Neuronal stem cell (in vitro differentiated cells): ENCODE measurements around the gene ARL4D. TPM values are rescaled to one million over a fixed set of nuclear protein-coding genes. Genes with fewer than 3 reads are reported as not detected.

ENCODE experiments used
- DNase-seq: peaks from one replicate; pipeline ENCODE4 v3.0.0-alpha.2; 2013; ENCODE audit warnings: low spot score
- H2AFZ ChIP-seq: one replicate; pipeline ENCODE4 v1.6.1; 2013; ENCODE audit warnings: mild to moderate bottlenecking, low read length, inconsistent platforms
- H2AK5ac ChIP-seq: 2 replicates; pipeline ENCODE4 v1.6.1; 2013; ENCODE audit warnings: low read depth, mild to moderate bottlenecking, inconsistent platforms, low read length, moderate library complexity, mixed read lengths
- H2BK120ac ChIP-seq: 2 replicates; pipeline ENCODE4 v1.6.1; 2013; ENCODE audit warnings: low read depth, mild to moderate bottlenecking, inconsistent platforms, low read length, moderate library complexity, mixed read lengths
- H2BK12ac ChIP-seq: one replicate; pipeline ENCODE4 v1.6.1; 2013; ENCODE audit warnings: low read length, inconsistent platforms
- H2BK15ac ChIP-seq: 2 replicates; pipeline ENCODE4 v1.6.1; 2013; ENCODE audit warnings: mild to moderate bottlenecking, low read length, inconsistent platforms, mixed read lengths
- H2BK5ac ChIP-seq: one replicate; pipeline ENCODE4 v1.6.1; 2013; ENCODE audit warnings: inconsistent platforms, mild to moderate bottlenecking, low read length, moderate library complexity
- H3K14ac ChIP-seq: one replicate; pipeline ENCODE4 v1.6.1; 2013; ENCODE audit warnings: low read length, inconsistent platforms
- H3K18ac ChIP-seq: 2 replicates; pipeline ENCODE4 v1.6.1; 2013; ENCODE audit warnings: low read length, inconsistent platforms
- H3K23ac ChIP-seq: 2 replicates; pipeline ENCODE4 v1.6.1; 2013; ENCODE audit warnings: low read depth, mild to moderate bottlenecking, mixed read lengths, low read length, inconsistent platforms; ENCODE audit not compliant: poor library complexity
- H3K27ac ChIP-seq: replicated peaks from 3 replicates; pipeline ENCODE4 v1.5.1; 2013; ENCODE audit warnings: low read length, inconsistent platforms
- H3K27me3 ChIP-seq, 3 experiments: 2 replicates each; pipeline ENCODE4 v1.6.1; 2013; ENCODE audit warnings: low read length in 3 of 3, mild to moderate bottlenecking in 2 of 3, inconsistent platforms in 1 of 3, low read depth in 1 of 3, mixed read lengths in 1 of 3, moderate library complexity in 1 of 3; ENCODE audit not compliant: control insufficient read depth in 3 of 3, insufficient read depth in 3 of 3
- H3K36me3 ChIP-seq, 2 donors: replicated peaks in 1 of 2; 2 replicates each; pipeline ENCODE4 v1.6.1; 2013; ENCODE audit warnings: low read length in 2 of 2; ENCODE audit not compliant: control insufficient read depth in 2 of 2, insufficient read depth in 2 of 2
- H3K4ac ChIP-seq: 2 replicates; pipeline ENCODE4 v1.6.1; 2013; ENCODE audit warnings: inconsistent platforms, mild to moderate bottlenecking, low read length, moderate library complexity
- H3K4me1 ChIP-seq, 2 donors: 1 replicate in 1 of 2; 2 replicates in 1 of 2; pipeline ENCODE4 v1.6.1; 2013; ENCODE audit warnings: low read length in 2 of 2, low read depth in 1 of 2; ENCODE audit not compliant: control insufficient read depth in 2 of 2, insufficient read depth in 1 of 2
- H3K4me2 ChIP-seq: one replicate; pipeline ENCODE4 v1.6.1; 2013; ENCODE audit warnings: mild to moderate bottlenecking, low read length, inconsistent platforms; ENCODE audit not compliant: insufficient read depth, poor library complexity, severe bottlenecking
- H3K4me3 ChIP-seq, 2 donors: 2 replicates each; pipeline ENCODE4 v1.5.1; 2013; ENCODE audit warnings: low read length in 2 of 2, mild to moderate bottlenecking in 2 of 2, inconsistent platforms in 1 of 2, moderate library complexity in 1 of 2
- H3K79me1 ChIP-seq: one replicate; pipeline ENCODE4 v1.6.1; 2013; ENCODE audit warnings: low read depth, mild to moderate bottlenecking, inconsistent platforms, low read length, moderate library complexity
- H3K9ac ChIP-seq: one replicate; pipeline ENCODE4 v1.6.1; 2013; ENCODE audit warnings: mild to moderate bottlenecking, low read depth, low read length, inconsistent platforms; ENCODE audit not compliant: poor library complexity
- H3K9me3 ChIP-seq, 2 donors: replicated peaks in 1 of 2; 2 replicates each; pipeline versions ENCODE3 to v1.6.1; 2013; ENCODE audit warnings: low read length in 2 of 2, mild to moderate bottlenecking in 2 of 2, inconsistent platforms in 1 of 2, low read depth in 1 of 2, mixed read lengths in 1 of 2, moderate library complexity in 1 of 2; ENCODE audit not compliant: control insufficient read depth in 2 of 2, insufficient read depth in 1 of 2
- H4K8ac ChIP-seq: one replicate; pipeline ENCODE4 v1.6.1; 2013; ENCODE audit warnings: low read depth, mild to moderate bottlenecking, inconsistent platforms, low read length, moderate library complexity
- H4K91ac ChIP-seq: one replicate; pipeline ENCODE4 v1.6.1; 2013; ENCODE audit warnings: low read length, low read depth, mild to moderate bottlenecking, inconsistent platforms; ENCODE audit not compliant: poor library complexity
- whole genome bisulfite sequencing, 2 donors: extraction: QIAGEN DNeasy Blood & Tissue Kit; methylation state at CpG; one replicate each; pipeline ENCODE4 v1.1.7; 2013; ENCODE audit warnings: missing lambda C conversion rate in 2 of 2, mixed read lengths in 1 of 2; ENCODE audit not compliant: insufficient read length in 2 of 2, insufficient replicate concordance in 1 of 2; ENCODE audit errors: extremely low coverage in 2 of 2; 5-methylcytosine and 5-hydroxymethylcytosine counted together
- polyA plus RNA-seq, 2 experiments: library from polyadenylated mRNA; stranded (reverse); fragments of 200-250 nt; gene quantifications; one replicate each; pipeline ENCODE4 v1.2.3, GENCODE V29; 2013

Gene ARL4D, protein sequence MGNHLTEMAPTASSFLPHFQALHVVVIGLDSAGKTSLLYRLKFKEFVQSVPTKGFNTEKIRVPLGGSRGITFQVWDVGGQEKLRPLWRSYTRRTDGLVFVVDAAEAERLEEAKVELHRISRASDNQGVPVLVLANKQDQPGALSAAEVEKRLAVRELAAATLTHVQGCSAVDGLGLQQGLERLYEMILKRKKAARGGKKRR
- 14.3 TPM for polyA plus RNA-seq (2013, experiment 1 of 2)
- 14.0 TPM for polyA plus RNA-seq (2013, experiment 2 of 2)

DNA sequence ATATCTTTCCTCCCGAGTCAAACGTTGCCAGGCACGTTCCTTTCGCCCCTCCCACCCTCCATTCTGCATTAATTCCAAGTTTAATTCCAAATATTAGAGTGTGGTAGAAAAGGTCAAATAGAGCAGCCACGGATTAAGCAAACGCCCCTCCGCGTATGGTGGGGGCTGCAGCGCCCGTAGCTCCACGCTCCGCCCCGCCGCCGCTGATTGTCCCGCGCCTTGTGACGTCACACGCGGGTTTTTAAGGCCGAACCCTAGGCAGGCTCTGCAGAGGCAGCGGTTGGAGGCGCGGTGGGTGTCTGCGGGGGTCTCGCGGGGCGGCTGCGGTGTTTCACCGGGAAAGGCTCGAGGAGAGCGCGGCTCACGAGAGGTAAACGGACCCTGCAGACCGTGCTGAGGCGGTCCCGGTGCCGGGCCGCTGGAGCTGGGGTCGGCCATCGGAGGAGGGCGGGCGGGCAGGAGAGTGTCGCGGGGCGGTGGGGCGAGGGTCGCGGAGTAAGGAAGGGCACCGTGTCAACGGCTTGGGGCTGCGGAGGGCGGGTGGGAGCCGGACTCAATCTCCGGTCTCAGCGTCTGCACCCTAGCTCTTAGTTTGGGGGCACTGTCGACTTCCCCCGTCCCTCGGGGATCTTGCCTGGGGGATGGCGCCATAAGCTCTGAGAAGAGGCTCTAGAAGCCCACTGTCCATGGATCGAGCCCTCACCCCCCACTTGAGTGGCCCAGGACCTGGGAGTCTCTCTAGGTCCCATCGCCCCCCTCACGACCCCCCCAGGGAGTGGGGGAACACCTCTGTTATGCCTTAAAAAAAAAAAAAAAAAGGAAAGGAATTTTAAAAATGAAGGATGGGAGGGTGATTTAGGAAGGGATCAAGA, at the start of gene ARL4D:
Gene ARL4D (plus strand): TSS at position 270 of the 872 bp plus-strand sequence. CDS start 740 bp downstream, outside the sequence.
- H3K4me2 ChIP-seq: peak within 1 kb of the TSS; percentile 95
- H2AFZ ChIP-seq: peak within 1 kb of the TSS; percentile 100
- H3K23ac ChIP-seq: peak within 1 kb of the TSS; percentile 100
- peak within 1 kb of the TSS; percentile 93 for H3K18ac ChIP-seq
- H3K27ac ChIP-seq: no peak within 1 kb of the TSS
- no peaks in the 10 kb centered on the region for H3K9me3 ChIP-seq
- H3K14ac ChIP-seq: peak within 1 kb of the TSS; percentile 97
- WGBS, 2 donors: no CpG with 5 or more reads among the region's 64 CpGs
- peak within 1 kb of the TSS; percentile 9 for H2BK15ac ChIP-seq
- H2AK5ac ChIP-seq: peak within 1 kb of the TSS; percentile 99
- peaks cover 6 to 11% of the 10 kb centered on the region in 2 donors for H3K4me1 ChIP-seq
- peaks cover 8% of the 10 kb centered on the region for H3K79me1 ChIP-seq
- H2BK5ac ChIP-seq: peak within 1 kb of the TSS; percentile 76
- H3K4me3 ChIP-seq: peak within 1 kb of the TSS; percentile 77 to 93
- peak within 1 kb of the TSS; percentile 21 for H4K8ac ChIP-seq
- peak within 1 kb of the TSS; percentile 50 for H4K91ac ChIP-seq
- H2BK120ac ChIP-seq: no peak within 1 kb of the TSS
- no peaks in the 10 kb centered on the region for H3K27me3 ChIP-seq
- peak within 1 kb of the TSS; percentile 98 for H3K9ac ChIP-seq
- DNase-seq: peak; percentile 86
- no peak within 1 kb of the TSS for H2BK12ac ChIP-seq
- H3K4ac ChIP-seq: no peak within 1 kb of the TSS
- H3K36me3 ChIP-seq: peaks cover 0 to 5% of the 10 kb centered on the region in 2 donors

DNA sequence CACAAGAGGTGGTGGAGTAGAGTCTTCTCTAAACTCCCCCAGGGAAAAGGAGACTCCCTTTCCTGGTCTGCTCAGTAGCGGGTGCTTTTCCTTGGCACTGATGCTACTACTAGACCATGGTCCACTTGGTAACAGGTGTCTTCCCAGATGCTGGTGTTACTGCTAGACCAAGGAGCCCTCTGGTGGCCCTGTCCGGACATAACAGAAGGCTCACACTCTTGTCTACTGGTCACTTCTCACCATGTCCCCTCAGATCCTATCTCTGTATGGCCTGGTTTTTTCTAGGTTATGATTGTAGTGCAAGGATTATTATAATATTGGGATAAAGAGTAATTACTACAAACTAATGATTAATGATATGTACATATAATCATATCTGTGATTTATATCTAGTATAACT, 49.7 kb upstream of the ARL4D start:
- WGBS, 2 donors: no CpG with 5 or more reads among the region's 2 CpGs
- no peak overlapping the region for H2AK5ac ChIP-seq
- H3K9me3 ChIP-seq: peaks cover 24 to 37% of the 10 kb centered on the region in 2 donors

DNA sequence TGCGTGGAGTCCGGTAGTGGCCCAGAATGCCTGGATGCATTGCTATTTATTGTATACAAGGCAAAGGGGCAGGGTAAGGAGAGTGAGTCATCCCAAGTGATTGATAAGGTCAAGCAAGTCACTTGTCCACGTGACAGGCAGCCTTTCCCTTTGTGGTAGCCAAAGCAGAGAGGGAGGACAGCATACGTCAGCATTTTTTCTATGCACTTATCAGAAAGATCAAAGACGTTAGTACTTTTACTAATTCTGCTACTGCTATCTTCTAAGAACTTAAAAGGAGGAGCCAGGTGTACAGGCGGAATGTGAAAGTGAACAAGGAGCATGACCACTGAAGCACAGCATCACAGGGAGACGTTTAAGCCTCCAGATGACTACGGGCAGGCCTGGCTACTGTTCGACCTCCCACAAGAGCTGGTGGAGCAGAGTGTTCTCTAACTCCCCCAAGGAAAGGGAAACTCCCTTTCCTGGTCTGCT, 47.9 kb upstream of the ARL4D start:
- H3K9ac ChIP-seq: no peak overlapping the region
- no peak overlapping the region for H3K4me3 ChIP-seq
- H4K91ac ChIP-seq: no peak overlapping the region
- no peaks in the 10 kb centered on the region for H3K79me1 ChIP-seq
- H3K4me1 ChIP-seq: peaks cover 0 to 2% of the 10 kb centered on the region in 2 donors
- H3K18ac ChIP-seq: no peak overlapping the region
- H3K23ac ChIP-seq: peak overlapping the region; percentile 13
- WGBS, 2 donors: no CpG with 5 or more reads among the region's 9 CpGs
- H3K36me3 ChIP-seq: no peaks in the 10 kb centered on the region
- H2BK12ac ChIP-seq: no peak overlapping the region
- H3K4ac ChIP-seq: no peak overlapping the region
- peaks cover 24 to 37% of the 10 kb centered on the region in 2 donors for H3K9me3 ChIP-seq
- no peaks in the 10 kb centered on the region for H3K27me3 ChIP-seq
- no peak overlapping the region for H3K27ac ChIP-seq
- no peak overlapping the region for H2BK120ac ChIP-seq
- no peak overlapping the region for H3K14ac ChIP-seq
- H2BK5ac ChIP-seq: no peak overlapping the region
- H2AFZ ChIP-seq: no peak overlapping the region
- H2BK15ac ChIP-seq: no peak overlapping the region
- H4K8ac ChIP-seq: no peak overlapping the region
- H2AK5ac ChIP-seq: no peak overlapping the region
- no peak overlapping the region for H3K4me2 ChIP-seq
- DNase-seq: no peak

More for the DNA sequence above, 49.7 kb upstream of the ARL4D start:
- H4K8ac ChIP-seq: no peak overlapping the region
- H3K4ac ChIP-seq: no peak overlapping the region
- no peak overlapping the region for H4K91ac ChIP-seq
- H3K27me3 ChIP-seq: no peaks in the 10 kb centered on the region
- H3K14ac ChIP-seq: no peak overlapping the region
- H2BK120ac ChIP-seq: no peak overlapping the region
- H3K23ac ChIP-seq: no peak overlapping the region
- no peak overlapping the region for H2BK15ac ChIP-seq
- no peak overlapping the region for H3K9ac ChIP-seq
- H2AFZ ChIP-seq: no peak overlapping the region
- H2BK12ac ChIP-seq: no peak overlapping the region
- H3K27ac ChIP-seq: no peak overlapping the region
- DNase-seq: no peak
- H3K36me3 ChIP-seq: no peaks in the 10 kb centered on the region
- no peaks in the 10 kb centered on the region for H3K79me1 ChIP-seq
- H3K4me2 ChIP-seq: no peak overlapping the region
- H3K4me3 ChIP-seq: no peak overlapping the region
- no peak overlapping the region for H3K18ac ChIP-seq
- no peak overlapping the region for H2BK5ac ChIP-seq
- H3K4me1 ChIP-seq: no peaks in the 10 kb centered on the region

DNA sequence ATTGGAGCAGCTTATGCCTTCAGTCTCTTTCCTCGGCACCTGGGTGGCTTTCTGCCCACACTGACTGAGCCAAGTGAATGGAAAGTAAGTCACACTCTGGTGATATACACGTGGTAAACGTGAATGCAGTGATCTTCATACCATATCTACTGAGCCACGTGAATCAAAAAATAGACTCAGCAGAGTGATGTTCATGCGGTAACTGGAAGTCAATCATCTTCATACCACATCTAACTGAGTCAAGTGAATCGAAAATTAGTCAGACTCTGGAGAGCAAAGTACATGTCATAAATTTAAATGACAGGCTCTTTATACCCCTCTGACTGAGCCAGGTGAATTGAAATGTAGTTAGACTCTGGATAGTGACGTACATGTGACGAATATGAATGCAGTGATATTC, 47.1 kb upstream of the ARL4D start:
- no peak overlapping the region for H2BK5ac ChIP-seq
- no peak overlapping the region for H2AFZ ChIP-seq
- no peak for DNase-seq
- no peak overlapping the region for H3K27ac ChIP-seq
- no peak overlapping the region for H2BK120ac ChIP-seq
- H3K79me1 ChIP-seq: no peaks in the 10 kb centered on the region
- no peak overlapping the region for H3K23ac ChIP-seq
- H3K36me3 ChIP-seq: no peaks in the 10 kb centered on the region
- no peak overlapping the region for H4K8ac ChIP-seq
- H4K91ac ChIP-seq: no peak overlapping the region
- H3K18ac ChIP-seq: no peak overlapping the region
- H3K4ac ChIP-seq: no peak overlapping the region
- H3K14ac ChIP-seq: no peak overlapping the region
- H3K4me1 ChIP-seq: peaks cover 0 to 2% of the 10 kb centered on the region in 2 donors
- no peak overlapping the region for H3K9ac ChIP-seq
- H2AK5ac ChIP-seq: no peak overlapping the region
- WGBS, 2 donors: no CpG with 5 or more reads among the region's 8 CpGs
- no peak overlapping the region for H2BK12ac ChIP-seq
- H3K27me3 ChIP-seq: no peaks in the 10 kb centered on the region
- H2BK15ac ChIP-seq: no peak overlapping the region
- H3K9me3 ChIP-seq: peaks cover 24 to 37% of the 10 kb centered on the region in 2 donors
- no peak overlapping the region for H3K4me2 ChIP-seq
- no peak overlapping the region for H3K4me3 ChIP-seq
